NOMO-1 (cell line): Measurements from ENCODE around the gene TMEM86A.
"Not testable (repeated sequence)": the region's sequence is repeated elsewhere in the genome, so short reads cannot be mapped to it uniquely, and the experiment has no call there.

Source experiments
- DNase-seq, 2 experiments: peaks; one replicate each; lab custom pipeline; 2025; ENCODE audit not compliant: unreplicated experiment in 2 of 2; lab: John Stamatoyannopoulos, UW

Gene TMEM86A, protein sequence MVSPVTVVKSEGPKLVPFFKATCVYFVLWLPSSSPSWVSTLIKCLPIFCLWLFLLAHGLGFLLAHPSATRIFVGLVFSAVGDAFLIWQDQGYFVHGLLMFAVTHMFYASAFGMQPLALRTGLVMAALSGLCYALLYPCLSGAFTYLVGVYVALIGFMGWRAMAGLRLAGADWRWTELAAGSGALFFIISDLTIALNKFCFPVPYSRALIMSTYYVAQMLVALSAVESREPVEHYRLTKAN

GRCh38 chr11:18698341-18699268 lies at the start of gene TMEM86A:
TMEM86A (plus strand) TSS chr11:18698779; CDS start chr11:18698887, 108 bp downstream.
- DNase-seq, result peak; percentile 81

GRCh38 chr11:18650353-18650752 lies 48.2 kb upstream of the TMEM86A start:
- no peak for DNase-seq

GRCh38 chr11:18650859-18651557 lies 47.6 kb upstream of the TMEM86A start:
- DNase-seq, result peak; percentile 77 to 86

DNA sequence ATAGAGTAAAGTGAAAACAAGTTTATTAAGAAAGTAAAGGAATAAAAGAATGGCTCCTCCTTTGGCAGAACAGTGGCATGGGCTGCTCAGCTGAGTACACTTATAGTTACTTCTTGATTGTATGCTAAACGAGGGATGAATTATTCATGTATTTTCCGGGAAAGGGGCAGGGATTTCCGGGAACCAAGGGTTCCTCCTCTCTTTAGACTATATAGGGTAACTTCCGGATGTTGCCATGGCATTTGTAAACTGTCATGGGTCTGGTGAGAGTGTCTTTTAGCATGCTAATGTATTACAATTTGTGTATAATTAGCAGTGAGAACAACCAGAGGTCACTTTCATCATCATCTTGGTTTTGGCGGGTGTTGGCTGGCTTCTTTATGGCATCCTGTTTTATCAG lies 40.9 kb upstream of the TMEM86A start:
- no peak for DNase-seq

DNA sequence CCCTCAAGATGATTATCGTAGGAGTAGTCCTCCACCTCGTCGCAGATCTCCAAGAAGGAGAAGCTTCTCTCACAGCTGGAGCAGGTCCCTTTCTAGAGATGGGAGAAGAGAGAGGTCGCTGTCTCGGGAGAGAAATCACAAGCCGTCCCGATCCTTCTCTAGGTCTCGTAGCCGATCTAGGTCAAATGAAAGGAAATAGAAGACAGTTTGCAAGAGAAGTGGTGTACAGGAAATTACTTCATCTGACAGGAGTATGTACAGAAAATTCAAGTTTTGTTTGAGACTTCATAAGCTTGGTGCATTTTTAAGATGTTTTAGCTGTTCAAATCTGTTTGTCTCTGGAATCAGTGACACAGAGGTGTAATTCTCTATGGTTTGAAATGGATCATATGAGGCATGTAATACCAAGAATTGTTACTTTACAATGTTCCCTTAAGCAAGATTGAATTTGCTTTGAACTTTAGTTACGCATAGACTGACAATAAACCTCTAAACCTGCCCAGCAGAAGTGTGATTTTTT lies 33.2 kb upstream of the TMEM86A start:
- not testable (repeated sequence) for DNase-seq

GRCh38 chr11:18668131-18668530 lies 30.4 kb upstream of the TMEM86A start:
- DNase-seq, result no peak

GRCh38 chr11:18669219-18669596 lies 29.4 kb upstream of the TMEM86A start:
- no peak for DNase-seq

- no peak for DNase-seq
Measured at GRCh38 chr11:18669711-18670110, 28.9 kb upstream of the TMEM86A start.

GRCh38 chr11:18671246-18671645 lies 27.3 kb upstream of the TMEM86A start:
- no peak for DNase-seq

GRCh38 chr11:18672209-18672608 lies 26.4 kb upstream of the TMEM86A start:
- peak in 1 of 2 experiments; percentile 13 for DNase-seq

DNA sequence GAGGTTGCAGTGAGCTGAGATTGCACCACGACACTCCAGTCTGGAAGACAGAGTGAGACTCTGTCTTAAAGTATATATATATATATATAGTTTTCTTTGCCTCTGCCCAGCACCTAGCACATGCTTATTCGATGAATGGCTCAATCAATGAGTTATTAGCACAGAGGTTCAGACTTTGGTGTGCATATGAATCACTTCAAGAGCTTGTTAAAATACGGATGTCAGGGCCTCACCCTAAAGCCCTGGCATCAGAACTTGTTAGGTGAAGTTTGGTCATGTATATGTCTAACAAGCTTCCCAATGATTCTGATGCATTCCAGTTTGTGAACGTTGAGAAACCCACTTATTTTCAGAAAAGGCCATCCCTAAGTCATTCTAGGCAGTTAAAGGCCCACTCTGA lies 21.8 kb upstream of the TMEM86A start:
- DNase-seq, result no peak

GRCh38 chr11:18677560-18677959 lies 21.0 kb upstream of the TMEM86A start:
- DNase-seq, result no peak

- DNase-seq, result not testable (repeated sequence)
Measured at GRCh38 chr11:18681949-18682348, 16.6 kb upstream of the TMEM86A start.

- no peak for DNase-seq
Measured at GRCh38 chr11:18682466-18682865, 16.1 kb upstream of the TMEM86A start.

DNA sequence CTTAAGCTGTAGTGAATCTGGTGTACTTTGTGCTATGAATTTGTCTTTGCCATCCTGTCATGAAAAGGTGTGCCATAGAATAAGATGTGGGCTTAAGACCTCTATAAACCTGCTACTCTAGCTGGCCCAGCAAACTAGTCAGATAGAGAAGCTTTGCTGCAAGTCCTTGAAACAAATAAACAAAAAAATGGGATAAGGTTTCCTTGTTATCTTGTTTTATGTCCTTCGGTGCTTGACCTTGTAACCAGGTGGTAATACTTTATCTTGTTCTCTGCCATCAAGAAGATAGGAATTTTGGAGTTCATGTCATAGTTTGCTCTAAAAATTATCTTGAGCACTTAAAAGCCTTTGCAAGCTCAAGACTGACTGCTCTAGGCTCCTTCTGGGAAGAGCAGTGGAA lies 14.3 kb upstream of the TMEM86A start:
- no peak for DNase-seq

DNA sequence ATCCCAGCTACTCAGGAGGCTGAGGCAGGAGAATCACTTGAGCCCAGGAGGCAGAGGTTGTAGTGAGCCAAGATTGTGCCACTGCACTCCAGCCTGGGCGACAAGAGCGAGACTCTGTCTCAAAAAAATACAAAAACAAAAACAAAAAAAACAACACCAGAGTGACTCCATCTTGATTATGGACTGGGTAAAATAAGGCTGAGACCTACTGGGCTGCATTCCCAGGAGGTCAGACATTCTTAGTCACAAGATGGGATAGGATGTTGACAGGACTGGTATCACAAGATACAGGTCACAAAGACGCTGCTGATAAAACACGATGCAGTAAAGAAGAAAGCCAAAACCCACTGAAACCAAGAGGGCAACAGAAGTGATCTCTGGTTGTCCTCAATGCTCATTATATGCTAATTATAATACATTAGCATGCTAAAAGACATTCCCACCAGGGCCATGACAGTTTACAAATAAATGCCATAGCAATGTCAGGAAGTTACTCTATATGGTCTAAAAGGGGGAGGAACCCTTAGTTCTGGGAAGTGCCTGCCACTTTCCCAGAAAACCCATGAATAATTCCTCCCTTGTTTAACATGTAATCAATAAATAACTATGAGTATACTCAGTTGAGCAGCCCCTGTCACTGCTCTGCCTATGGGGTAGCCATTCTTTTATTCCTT lies 7.0 kb upstream of the TMEM86A start:
- not testable (repeated sequence) for DNase-seq

DNA sequence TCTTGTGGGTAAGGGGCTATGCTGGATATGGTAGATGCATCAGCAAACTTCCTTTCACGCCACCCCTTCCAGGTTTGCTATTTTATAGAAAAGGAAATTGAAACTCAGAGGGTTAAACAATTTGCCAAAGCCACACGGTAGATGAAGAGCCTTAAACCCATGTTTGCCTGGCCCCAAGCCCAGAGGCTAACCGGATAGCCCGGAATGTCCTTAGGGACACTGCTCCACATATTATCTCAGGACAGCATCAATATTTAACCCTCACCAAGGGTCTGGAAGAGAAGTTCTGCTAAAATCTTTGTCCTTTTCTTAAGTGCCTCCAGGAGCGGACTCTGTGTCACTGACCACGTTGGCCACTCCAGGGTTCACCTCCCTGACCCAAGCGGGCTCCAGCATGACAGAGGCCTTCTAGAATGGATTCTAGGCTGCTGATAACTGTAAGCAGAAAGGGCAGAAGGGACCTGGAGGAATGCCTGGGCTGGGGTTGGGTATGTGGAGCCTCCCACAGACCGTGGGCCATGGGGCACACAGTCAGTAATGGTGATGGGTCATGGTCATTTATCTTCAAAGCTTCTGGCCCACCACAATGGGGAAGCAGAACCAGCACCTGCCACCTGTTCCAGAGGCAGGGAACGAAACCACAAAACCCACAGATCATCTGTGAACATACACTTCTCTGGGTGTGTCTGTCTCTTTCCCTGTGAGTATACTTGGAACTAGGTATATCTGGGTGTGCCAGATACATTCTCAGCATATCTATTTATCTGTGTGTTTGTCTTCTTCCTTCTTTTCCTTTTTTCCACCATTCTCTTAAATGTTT lies 5.4 kb upstream of the TMEM86A start:
- no peak for DNase-seq

DNA sequence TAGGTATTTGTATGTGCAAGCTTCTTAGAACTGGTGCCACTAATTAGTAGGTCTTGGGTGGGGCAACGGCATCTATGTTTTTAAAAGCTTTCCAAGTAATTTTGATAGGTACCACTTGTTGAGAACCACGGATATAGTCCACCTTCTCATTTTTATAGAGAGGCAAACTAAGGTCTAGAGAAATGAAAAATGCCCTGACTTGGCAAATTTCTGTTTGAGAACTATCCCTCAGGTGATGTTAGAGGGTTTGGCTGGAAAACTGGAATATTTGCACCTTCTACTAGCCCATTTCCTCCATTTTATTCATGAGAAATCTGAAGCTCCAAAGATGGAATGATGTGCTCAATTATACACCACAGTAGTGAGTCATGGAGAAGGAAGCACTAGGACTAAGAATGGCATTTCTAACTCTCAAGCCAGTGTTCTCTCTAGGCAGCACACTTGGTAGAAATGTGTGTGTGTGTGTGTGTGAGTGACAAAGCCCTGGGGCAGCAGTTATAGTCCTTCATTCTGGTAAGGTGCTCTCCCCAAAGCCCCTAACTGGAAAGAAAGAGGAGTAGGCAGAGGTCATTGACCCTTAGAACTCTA lies 1.8 kb upstream of the TMEM86A start:
- DNase-seq, result no peak

- peak in 1 of 2 experiments; percentile 27 for DNase-seq
Measured at GRCh38 chr11:18697576-18697975, 1.0 kb upstream of the TMEM86A start.

DNA sequence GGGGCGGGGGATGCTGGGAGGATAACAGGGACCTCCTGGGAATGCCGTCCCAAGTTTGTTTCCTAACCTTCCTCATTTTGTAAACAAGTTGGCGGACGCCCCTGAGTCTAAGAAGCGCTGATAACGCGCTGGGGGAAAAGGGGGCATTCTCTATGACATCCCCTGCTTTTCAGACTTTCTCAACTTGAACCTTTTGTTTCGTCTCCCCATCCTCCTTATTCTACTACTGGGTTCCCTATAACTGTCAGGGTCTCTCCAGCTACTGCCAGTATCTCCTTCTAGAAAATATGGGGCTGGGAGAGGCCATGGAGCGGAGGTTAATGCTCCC lies 654 bp downstream of the TMEM86A start:
- no peak for DNase-seq
